ENCODE results near the gene PDGFC.
A peak's percentile ranks its signal among the peaks of the same experiment; 100 is the strongest.
"Not testable (repeated sequence)": the region's sequence is repeated elsewhere in the genome, so short reads cannot be mapped to it uniquely, and the experiment has no call there.

Gene PDGFC

DNA sequence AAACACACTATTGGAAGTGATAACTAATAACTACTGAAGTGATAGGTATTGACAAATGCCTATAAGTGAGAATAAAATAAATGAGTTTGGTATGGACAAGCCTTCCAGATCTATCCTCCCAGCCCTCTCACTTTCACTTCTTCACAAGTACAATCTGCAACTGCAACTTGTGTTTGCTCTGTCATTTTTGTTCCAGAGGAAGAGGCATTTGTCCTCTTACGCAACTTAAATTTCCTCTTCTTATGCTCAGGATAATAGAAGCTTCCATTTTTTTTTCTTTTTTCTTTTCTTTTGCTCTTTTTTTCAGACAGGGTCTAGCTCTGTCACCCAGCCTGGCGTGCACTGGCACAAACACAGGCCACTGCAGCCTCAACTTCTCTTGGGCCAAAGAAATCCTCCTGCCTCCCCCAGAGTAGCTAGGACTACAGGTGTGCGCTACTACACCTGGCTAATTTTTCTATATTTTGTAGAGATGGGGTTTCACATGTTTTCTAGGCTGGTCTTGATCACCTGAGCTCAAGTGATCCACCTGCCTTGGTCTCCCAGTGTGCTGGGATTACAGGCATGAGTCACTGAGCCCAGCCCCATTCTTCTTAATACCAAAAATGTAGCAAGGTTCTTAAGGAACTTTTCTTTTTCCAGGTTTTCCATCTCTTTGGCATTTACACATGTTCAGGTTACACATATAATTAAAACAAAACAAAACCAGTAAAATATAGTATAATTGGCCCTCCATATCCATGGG lies 73.1 kb downstream of the PDGFC start:
- DNase-seq = no peak

DNA sequence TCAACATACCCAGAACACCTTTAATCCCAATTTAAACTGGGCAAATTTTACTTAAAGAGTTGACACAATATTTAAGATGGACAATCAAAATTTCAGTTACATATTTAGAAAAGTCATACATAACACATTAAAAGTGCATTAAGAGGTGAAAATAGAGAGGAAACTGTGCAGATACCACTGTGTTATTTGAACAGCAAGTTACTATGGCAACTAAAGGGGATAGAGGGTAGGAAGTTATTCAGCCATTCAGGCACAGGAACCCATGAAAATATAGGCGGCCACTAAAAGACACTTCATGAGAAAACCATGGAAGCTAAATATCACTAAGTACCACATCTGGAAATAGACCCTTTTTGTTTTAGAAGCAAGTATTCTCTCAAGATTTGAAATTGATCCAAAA lies 75.1 kb downstream of the PDGFC start:
- no peak for DNase-seq

DNA sequence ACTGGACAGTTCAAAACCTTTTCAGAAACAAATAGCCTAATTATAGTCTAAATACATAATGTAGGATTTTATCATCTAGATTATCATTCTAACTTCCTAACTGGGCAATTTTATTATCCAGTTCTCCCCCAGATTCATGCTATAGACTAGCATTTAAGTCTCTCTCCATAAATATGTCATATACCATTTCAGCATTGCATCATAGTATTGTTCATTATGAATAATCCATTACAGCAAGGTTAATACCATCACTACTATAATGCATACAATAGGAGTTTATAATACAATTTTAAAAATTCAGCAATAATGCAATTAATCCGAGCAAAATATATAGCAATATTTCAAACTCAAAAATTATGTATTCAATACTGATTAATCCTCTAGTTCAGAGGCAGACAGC lies 77.4 kb downstream of the PDGFC start:
- DNase-seq = no peak

DNA sequence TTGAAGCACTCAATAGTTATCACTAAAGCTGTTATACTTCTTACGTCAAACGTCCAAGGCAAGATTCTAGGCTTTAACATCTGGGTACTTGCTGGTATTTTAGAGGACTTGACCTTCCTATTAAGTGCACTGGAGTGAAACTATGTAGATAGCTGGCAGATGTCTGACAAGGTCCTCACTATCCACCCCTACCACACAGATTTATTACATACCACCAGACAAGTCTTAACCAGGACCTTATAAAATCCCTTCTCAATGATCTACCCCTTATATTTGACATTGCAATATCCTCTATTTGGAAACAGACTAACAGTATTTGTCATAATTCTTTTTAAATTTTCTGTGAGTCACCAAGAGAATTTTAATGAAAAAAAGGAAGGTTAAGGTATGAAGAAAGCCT lies 78.8 kb downstream of the PDGFC start:
- peak; percentile 29 for DNase-seq

DNA sequence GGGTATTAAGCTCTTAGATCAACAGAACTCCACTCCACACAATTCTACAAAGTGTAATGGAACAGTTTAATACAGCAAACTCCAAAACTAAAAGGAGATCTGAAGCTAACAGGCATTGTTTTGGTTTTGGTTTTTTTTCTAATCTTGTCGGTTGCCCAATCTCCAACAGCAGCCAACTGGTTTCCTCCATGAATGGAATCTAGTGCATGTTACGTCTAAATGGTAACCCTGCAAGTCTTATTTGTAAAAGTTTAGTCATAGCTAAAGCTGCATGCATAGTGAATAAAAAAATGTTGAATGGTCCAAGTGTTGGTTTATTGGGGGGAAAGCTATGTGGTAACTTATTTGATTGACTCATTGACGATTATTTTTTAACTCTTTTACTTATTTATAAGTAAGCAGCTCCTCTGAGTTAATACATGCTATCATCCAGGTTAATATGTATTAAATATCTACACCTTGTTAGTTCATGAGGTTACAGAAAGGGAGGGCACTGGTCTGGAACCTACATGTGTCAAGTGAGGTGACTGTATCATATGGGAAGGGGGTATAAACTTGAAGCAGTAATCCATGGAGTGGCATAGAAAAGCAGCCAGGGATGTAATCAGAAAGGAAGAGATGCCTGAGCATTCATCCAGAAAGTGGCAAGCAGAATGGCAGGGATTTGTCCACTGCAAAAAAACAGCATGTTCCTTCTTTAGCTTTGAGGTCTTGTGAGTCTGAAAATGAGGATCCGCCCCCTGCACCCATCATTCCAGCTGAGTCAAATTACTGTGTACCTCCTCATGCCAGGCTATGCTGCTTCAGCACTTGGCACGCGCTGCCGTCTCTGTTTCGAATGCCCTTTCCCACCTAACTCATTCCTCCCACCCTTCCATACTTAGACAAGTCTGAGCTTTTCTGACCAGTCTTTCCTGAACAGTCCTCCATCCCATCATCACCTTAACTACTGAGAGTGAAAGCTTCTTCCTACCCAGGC lies 81.7 kb downstream of the PDGFC start:
- DNase-seq = peak; percentile 43

DNA sequence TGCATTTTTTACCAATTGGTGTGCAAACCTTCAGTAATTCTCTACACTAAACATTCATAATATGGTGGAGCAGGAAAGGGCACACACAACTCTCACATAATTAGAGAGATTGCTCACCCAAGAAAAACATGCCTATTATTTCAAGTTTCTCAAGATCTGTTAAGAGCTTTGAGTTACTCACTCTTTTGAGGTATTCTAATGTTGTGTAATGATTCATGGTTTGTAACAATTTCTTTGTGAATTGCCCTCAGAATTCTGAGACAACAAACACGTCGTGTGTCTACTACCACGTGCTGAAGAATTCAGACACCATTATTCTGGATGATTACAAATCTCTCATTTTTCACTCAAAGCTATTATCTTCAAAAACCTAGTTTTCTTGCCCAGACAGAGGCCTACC lies 82.8 kb downstream of the PDGFC start:
- peak; percentile 82 for DNase-seq

DNA sequence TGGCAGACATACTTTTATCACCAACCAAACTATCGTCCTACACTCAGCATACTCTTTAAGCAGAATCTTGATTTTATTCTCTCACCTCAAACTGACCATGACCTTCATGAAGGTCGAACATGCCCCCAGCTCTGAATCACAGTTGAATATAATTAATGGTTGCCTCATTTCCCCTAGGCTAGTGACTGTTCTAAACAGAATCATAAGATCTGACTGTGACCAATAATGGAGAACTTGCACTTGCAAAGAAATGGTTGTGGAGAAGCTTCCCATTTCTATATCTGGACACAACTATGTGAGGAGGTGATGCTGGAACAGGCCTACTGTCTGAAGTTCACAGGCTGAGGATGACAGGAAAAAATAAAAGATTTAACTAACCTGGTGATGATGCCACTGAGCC lies 85.1 kb downstream of the PDGFC start:
- no peak for DNase-seq

DNA sequence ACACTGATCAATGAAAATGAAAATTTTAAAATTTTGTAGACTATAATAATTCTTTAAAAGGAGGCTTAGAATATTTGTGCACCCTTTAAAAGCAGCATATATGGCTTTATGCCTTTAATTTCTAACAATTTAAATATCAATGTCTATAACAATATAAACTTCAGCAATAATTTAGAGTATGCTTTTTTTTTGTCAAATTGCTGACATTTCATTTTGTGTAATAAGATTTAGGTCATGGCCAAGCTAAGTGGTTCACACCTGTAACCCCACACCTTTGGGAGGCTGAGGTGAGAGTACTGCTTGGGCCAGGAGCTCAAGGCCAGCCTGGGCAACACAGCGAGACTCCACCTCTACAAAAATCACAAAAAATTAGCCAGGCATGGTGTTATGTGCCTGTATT lies 86.2 kb downstream of the PDGFC start:
- DNase-seq = no peak

DNA sequence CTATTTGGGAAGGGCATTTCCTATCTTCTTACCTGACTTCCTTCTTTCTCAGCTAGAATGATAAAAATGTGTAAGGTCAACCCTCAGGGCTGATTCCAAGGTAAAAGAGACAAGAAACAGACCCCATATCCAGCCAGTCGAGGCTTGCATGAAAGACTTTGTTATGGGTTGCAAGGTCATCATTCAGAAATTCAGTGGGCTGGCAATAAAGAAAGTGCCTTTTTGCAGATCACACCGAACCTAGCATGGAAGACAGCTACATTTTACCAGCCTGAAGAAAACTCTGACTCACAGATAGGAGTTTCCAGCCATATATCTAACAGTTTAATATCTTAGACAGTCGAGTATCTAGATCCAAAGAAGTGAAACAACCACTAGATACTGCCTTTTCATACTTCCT lies 87.4 kb downstream of the PDGFC start:
- peak; percentile 21 for DNase-seq

DNA sequence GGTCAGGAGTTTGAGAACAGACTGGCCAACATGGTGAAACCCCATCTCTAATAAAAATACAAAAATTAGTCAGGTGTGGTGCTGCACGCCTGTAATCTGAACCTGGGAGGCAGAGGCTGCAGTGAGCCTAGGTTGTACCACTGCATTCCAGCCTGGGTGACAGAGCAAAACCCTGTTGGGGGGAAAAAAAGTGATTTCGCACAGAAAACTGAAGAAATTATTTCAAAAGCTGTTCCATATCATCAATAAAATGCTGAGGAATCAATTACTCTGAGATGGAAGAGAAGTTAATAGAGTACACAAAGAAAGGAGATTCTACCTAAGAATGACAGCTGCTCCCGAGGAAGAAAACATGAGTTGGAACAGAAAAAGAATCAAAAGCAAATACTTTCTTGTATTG lies 95.9 kb downstream of the PDGFC start:
- DNase-seq = no peak

DNA sequence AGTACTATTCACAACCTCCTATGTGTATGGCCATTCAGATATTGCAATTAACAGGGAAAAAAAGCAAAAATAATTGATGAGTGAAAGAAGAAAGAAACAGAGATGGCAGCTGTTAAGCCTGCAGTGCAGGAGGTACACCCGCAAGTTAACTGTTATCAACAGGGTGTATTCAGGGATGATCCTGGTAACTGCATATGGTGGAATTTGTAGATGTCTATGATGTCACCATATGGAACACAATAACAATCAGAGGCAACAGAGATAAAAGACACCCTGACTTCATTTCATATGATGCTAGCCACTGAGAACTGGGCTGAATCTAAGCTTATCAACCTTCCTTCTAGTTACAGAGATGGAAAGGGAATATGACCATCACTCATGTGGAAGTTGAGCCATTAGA lies 96.5 kb downstream of the PDGFC start:
- no peak for DNase-seq

DNA sequence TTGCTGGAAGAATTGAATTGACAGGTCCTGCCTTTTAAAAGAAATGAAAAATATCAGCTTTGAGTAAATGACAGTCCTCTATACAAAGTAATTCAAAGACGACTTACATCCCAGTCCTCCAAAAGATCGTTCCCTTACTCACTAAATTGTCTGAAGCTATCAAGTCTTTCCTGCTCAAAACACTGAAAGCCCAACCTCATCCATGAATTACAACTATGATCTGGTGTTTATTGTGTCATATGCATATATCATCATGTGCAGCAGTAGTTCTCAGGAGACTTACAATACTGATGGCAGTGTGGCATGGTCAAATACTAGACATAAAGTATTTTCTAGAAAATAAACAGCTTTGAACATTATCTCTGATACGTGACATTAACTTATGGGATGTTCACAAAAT lies 97.8 kb downstream of the PDGFC start:
- DNase-seq = no peak

DNA sequence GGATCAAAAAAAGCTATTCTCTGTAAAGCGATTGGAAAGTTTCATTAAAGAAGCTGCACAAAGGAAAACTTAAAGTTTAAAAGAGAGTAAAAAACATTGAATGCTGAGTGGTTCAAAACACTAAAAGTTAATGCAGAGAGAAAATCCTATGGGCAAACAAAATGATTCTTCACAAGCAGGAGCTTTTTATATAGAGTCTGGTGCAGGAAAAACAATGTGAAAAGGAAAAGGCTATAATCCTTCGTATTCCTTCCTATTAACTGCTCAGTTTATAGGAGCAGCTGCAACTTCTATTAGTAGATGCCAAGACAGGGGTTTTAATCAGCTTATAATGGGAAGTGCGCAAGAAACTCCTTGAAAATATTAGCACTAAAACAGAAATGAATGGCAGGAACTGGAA lies 100.7 kb downstream of the PDGFC start:
- DNase-seq = no peak

DNA sequence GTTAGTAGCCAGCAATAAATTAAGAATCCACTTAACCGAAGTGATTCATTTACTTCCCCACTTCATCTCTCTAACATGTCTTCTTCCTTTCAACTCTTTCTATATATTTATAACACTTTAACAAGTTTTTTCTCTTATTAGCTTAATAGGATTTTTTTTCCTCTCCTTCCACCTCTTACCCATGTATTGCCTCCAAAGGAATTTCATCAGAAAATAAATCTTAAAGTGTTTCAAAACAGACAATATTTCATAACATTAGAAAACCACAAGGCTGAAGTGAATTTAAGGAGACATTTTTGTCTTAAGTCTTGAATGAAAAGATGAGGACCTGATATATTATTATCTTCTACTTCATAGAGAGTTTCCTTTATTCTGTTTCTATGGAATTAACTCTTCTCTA lies 101.5 kb downstream of the PDGFC start:
- peak; percentile 52 for DNase-seq

DNA sequence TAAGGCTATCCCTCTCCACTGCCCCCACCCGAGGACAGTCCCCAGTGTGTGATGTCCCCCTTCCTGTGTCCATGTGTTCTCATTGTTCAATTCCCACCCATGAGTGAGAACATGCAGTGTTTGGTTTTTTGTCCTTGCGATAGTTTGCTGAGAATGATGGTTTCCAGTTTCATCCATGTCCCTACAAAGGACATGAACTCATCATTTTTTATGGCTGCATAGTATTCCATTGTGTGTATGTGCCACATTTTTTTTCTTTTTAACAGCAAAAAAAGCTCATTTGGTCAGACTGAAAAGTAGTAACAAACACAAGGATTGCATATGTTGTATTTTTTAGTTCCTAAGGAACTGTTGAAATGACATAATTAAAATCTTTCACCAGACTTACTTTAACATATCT lies 105.5 kb downstream of the PDGFC start:
- not testable (repeated sequence) for DNase-seq

DNA sequence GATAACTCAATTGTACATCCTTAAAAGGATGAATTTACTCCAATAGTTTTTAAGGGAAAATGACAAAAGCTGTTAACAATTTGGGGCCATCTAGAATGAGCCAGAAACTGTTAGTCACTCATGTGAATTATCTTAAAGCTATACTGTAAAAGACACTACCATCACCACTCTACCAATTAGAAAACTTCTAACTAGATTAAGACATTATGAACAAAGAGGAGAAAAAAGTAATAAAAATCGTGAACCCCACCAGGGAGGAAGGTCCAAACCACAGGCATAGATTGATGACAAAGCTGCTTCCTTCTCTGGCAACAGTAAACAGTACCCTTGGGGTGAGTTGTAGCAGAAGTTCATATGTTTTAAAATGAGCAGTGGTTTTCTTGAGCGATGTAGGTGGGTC lies 106.1 kb downstream of the PDGFC start:
- peak; percentile 61 for DNase-seq

DNA sequence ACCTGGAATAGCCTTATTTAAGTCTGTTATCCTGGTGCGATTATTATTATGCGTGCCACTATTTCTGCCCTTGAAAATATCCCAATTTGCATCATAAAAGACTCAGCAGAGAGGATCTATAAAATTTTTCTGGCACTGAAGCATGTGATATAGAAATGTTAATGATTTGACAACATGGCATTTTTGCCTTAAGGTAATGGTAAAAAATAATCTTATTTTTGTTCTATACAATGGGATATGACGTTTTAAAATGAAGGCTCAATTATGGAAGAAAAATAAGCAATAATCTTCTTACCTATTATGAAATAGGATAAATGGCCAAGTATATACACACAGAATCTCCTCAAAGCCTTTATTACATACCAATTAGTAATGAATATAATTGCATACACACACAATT lies 113.5 kb downstream of the PDGFC start:
- DNase-seq = no peak

DNA sequence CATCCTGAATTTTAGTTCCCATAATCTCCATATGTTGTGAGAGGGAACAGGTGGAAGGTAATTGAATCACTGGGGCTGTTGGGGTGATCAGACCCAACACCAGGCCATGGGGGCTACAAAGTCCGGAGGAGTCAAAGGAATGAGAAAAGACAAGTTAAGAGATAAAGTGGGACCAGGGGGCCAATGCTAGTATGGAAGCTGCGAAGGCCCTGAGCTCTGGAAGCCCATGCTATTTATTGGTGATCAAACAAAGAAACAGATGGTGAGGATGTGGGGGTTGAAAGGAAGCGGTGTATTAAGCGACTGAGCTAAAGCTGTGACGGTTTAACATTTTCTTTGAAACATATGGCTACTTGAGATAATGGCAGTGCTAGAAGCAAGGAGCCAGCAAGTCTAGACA lies 132.8 kb downstream of the PDGFC start:
- DNase-seq = no peak

DNA sequence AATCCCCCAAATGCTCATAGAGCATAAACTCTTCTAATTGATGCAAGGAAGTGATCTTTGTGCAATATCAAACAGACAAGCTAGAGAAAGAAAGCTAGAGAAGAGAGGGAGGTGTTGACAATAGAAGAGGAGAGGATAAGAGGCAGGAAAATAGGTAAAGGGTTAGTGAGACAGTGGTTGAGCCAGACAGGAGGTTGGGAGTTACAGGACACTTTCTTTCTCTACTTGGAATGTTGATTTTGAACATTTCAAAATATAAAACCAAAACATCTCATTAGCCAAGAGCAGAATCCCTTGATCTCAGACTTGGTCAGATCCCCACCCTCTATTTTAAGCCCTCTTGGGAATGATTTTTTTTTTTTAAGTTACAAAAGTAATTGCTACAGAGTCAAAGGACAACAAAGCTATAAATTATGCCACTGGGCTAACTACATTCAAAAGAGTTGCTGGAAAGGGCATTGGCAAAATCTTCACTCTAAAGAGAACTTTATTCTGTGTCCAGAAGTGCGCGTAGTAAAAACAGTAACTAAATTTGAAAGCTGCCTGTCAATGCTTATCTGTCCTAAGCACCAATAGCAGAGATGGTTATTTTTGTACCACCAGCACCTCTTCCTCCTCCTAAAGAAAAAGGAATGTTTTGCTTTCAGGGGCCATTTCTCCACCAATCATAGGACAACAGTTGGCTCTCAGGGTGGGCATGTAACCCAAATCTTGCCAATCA lies 133.8 kb downstream of the PDGFC start:
- no peak for DNase-seq

DNA sequence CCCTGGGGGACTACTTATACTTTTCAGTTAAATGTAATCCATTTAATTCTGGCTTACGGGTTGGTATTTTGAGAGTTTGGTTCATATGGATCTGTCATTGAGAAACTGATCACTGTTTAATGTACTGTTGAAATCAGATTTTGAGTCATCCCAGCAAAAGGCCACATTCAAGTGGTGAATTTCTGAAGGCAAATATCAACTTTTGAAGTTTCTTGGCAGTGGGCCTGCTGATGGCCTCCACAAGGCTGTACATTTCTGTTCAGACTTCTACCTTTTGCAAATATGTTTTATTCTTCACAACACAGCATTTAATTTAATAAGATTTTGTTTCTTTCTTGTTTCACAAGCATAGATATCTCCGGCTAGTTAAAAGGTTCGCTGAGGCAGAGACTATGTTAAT lies 138.7 kb downstream of the PDGFC start:
- DNase-seq = peak; percentile 18

DNA sequence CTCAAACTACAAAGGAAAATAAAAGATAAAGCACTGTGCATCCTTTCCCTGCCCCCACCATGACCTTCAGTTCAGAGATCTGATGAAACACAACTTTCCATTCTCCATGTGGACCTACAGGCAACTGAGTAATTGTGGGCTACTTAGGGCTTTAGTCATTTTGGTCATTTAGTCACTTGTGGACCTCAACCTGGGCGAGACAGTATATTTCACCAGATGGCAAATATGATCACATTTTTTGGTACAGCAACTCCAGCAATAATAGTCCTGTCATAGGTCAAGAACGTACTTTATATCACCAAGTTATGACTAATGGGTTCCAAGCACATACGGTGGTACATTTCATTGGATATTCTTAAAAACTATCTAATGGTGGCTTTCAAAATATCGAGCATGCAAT lies 141.2 kb downstream of the PDGFC start:
- DNase-seq = peak; percentile 54

DNA sequence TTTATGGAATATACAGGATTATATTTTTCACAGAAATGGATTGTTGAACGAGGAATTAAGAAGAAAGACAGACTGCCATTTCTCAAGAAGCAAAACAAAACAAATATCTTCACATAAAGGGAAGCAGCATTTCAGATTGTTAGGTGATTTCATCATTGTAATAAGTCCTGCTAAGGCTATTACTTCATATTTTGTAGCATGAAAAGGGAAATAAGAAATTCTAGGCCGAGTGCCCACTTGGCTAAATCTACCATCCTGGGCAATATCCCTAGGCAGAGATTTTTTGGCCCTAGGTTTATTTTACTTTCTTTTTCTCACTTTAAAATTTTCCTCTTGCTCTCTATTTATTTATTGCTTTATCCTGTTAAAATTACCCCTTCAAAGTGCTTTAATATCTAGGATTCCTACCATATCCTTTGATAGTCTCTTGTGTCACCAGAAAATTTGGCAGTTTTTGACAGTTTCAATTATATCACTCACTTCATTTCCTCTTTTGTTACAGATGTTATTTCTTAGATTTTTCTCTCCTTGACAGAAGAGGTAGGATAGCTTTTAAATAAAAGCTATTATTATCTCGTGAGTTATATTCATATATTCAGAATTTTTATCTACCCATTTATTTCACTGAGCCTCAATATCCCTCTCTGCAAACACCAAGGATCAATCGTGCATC lies 142.3 kb downstream of the PDGFC start:
- DNase-seq = peak; percentile 45

DNA sequence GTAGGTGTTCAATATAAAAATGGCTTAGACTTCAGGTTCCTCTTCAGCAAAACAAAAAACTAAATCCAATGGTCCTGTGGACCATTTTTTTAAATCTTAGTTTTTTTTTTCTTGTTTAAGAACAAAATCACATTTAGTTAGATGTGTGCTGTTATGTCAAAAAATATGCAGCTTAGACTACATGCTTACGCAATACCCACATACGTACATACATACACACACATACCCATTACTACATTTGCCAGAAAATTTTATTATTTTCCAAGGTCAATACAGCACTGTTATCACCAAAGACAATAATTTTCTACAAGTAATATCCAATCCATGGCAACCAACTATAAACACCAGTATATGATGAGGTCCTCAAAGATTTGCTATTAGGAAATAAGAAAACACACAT lies 144.1 kb downstream of the PDGFC start:
- no peak for DNase-seq
